Lower lobe of right lung (tissue), 2 donors: ENCODE measurements around the gene TMEM37. TPM values are rescaled to one million over a fixed set of nuclear protein-coding genes. Genes with fewer than 3 reads are reported as not detected.

ENCODE experiments used
- ATAC-seq, 2 donors: fragments of 200-7000 bp; cut with Tn5 transposase; one replicate each; pipeline ENCODE4 v1.9.1; 2020 to 2022; ENCODE audit warnings: mild to moderate bottlenecking in 2 of 2, moderate library complexity in 2 of 2
- DNase-seq: peaks from one replicate; pipeline ENCODE4 v3.0.0-alpha.2; 2020
- H3K27ac ChIP-seq: fragments of 200-600 bp; one replicate; pipeline ENCODE4 v1.8.0; 2022
- H3K27me3 ChIP-seq: fragments of 200-600 bp; one replicate; pipeline ENCODE4 v1.8.0; 2022; ENCODE audit warnings: low read depth
- H3K36me3 ChIP-seq: fragments of 200-600 bp; one replicate; pipeline ENCODE4 v1.8.0; 2022; ENCODE audit warnings: mild to moderate bottlenecking
- H3K4me1 ChIP-seq: fragments of 200-600 bp; one replicate; pipeline ENCODE4 v1.8.0; 2022
- H3K4me3 ChIP-seq: fragments of 200-600 bp; one replicate; pipeline ENCODE4 v1.8.0; 2022; ENCODE audit warnings: mild to moderate bottlenecking
- H3K9me3 ChIP-seq: fragments of 200-600 bp; one replicate; pipeline ENCODE4 v1.8.0; 2022
- CTCF ChIP-seq: fragments of 200-600 bp; IDR thresholded peaks from one replicate; pipeline ENCODE4 v1.8.0; 2022; ENCODE audit warnings: antibody characterized with exemption, mild to moderate bottlenecking
- intact Hi-C: fragments of 100-400 bp; cut with DNase I; formaldehyde crosslinking; loops from one replicate; pipeline ENCODE4 v1.11.0; 2022
- total RNA-seq: library from RNA; stranded (reverse); fragmentation: NEBNext Ultra II Directional; extraction: Animal tissue kit (Norgen Biotek cat#: 25700); gene quantifications from one replicate; pipeline ENCODE4 v1.2.1, GENCODE V29; 2021
- donor health status: DM: no; HTN: yes; CAD: no; lungs with severe emphysema.

TMEM37 gene
- total RNA-seq, 1 donor from 2014 or later = 21.7 TPM

GRCh38 chr2:119415630-119416029, 16.0 kb upstream of the TMEM37 start:
- no peaks in the 10 kb centered on the region for H3K4me1 ChIP-seq
- no peak for TF ChIP-seq CTCF
- intact Hi-C loops = no loop called here
- H3K4me3 ChIP-seq = no peak overlapping the region
- ATAC-seq (no peak), DNase-seq (no peak)
- no peaks in the 10 kb centered on the region for H3K27me3 ChIP-seq
- no peaks in the 10 kb centered on the region for H3K9me3 ChIP-seq
- no peak overlapping the region for H3K27ac ChIP-seq
- no peaks in the 10 kb centered on the region for H3K36me3 ChIP-seq

- ATAC-seq (no peak), DNase-seq (no peak)
- Histone ChIP-seq H3K27ac (no peak overlapping the region), H3K9me3 (no peaks in the 10 kb centered on the region), H3K4me3 (no peak overlapping the region), H3K36me3 (no peaks in the 10 kb centered on the region), H3K4me1 (no peaks in the 10 kb centered on the region), H3K27me3 (no peaks in the 10 kb centered on the region)
- TF ChIP-seq CTCF = no peak
- intact Hi-C loops = no loop called here
Measured at GRCh38 chr2:119416299-119416923, 15.2 kb upstream of the TMEM37 start.

- no peak for ATAC-seq
- H3K9me3 ChIP-seq = no peaks in the 10 kb centered on the region
- DNase-seq = no peak
- no peak overlapping the region for H3K4me3 ChIP-seq
- no peaks in the 10 kb centered on the region for H3K4me1 ChIP-seq
- intact Hi-C loops = no loop called here
- no peak overlapping the region for H3K27ac ChIP-seq
- H3K36me3 ChIP-seq = no peaks in the 10 kb centered on the region
- TF ChIP-seq CTCF = no peak
- H3K27me3 ChIP-seq = no peaks in the 10 kb centered on the region
Measured at GRCh38 chr2:119417908-119418307, 13.7 kb upstream of the TMEM37 start.

- Histone ChIP-seq H3K9me3 (no peaks in the 10 kb centered on the region), H3K36me3 (no peaks in the 10 kb centered on the region), H3K4me1 (no peaks in the 10 kb centered on the region), H3K4me3 (no peak overlapping the region), H3K27me3 (no peaks in the 10 kb centered on the region), H3K27ac (no peak overlapping the region)
- intact Hi-C loops = no loop called here
- TF ChIP-seq CTCF = no peak
- ATAC-seq (no peak), DNase-seq (no peak)
Measured at GRCh38 chr2:119419065-119419464, 12.6 kb upstream of the TMEM37 start.

- no peaks in the 10 kb centered on the region for H3K4me1 ChIP-seq
- no peak for TF ChIP-seq CTCF
- no peaks in the 10 kb centered on the region for H3K9me3 ChIP-seq
- no peak overlapping the region for H3K27ac ChIP-seq
- no peaks in the 10 kb centered on the region for H3K36me3 ChIP-seq
- intact Hi-C loops = no loop called here
- DNase-seq (no peak), ATAC-seq (no peak)
- H3K4me3 ChIP-seq = no peak overlapping the region
- no peaks in the 10 kb centered on the region for H3K27me3 ChIP-seq
Measured at GRCh38 chr2:119419803-119420508, 11.7 kb upstream of the TMEM37 start.
